GM18519 (cell line): Measurements from ENCODE around the gene MORC3.

ENCODE experiments used
- ATAC-seq: cut with Tn5 transposase; IDR thresholded peaks from one replicate; pipeline ENCODE4 v1.9.1; 2021; ENCODE audit warnings: mild to moderate bottlenecking, moderate library complexity; ENCODE audit not compliant: unreplicated experiment, low FRiP score

MORC3 gene

DNA sequence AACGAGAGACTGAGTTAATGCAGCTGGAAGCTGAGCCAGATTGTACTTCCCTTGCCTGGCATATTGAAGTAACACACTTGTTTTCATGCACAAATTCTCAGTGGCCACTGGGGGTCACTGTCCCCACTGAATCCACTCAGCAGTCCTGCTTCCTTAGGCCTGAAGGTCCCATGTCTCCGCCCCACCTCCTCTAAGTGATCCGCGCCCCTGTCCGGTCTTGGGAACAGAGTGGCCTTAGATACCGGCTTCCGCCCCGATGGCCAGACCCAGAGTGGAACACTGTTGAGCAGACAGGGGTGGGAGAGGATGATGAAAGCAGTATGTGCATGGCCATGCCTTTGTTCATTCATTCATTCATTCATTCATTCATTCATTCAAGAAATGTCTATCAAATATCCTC is 100.0 kb downstream of the MORC3 start:
- no peak for ATAC-seq

DNA sequence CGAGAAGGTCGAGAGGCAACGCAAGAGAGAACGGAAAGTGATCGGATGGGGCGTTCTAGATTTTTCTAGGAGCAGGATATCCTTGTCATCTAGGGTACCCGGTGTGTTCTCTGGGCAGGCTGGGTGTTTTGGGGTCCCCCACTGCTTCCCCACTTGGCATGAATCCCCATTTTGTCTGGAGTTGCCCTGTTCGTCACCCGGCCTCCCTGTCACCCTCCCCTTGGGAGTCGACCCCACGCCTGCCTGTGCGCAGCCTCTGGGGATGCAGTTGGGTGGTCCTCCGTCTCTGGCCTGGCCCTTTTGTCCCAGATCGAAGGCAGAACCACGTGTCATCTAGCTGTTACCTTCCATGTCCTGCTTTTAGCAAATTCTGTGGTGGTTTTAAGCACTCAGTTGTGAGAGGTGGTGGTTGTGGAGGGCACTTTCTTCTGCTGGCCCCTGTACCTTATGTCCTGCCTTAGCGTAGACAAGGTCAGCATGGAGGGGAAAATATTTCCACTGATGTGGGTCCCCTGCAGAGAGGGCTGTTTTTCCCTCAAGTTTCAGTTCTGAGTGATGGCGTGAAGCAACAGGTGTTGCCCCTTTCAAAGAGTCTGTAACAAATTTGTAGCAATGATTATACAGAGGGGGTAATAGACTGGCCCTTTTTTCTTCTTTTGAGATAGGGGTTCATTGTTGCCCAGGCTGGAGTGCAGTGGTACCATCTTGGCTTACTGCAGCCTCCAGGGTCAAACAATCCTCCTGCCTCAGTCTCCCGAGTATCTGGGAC is 100.8 kb downstream of the MORC3 start:
- no peak for ATAC-seq

DNA sequence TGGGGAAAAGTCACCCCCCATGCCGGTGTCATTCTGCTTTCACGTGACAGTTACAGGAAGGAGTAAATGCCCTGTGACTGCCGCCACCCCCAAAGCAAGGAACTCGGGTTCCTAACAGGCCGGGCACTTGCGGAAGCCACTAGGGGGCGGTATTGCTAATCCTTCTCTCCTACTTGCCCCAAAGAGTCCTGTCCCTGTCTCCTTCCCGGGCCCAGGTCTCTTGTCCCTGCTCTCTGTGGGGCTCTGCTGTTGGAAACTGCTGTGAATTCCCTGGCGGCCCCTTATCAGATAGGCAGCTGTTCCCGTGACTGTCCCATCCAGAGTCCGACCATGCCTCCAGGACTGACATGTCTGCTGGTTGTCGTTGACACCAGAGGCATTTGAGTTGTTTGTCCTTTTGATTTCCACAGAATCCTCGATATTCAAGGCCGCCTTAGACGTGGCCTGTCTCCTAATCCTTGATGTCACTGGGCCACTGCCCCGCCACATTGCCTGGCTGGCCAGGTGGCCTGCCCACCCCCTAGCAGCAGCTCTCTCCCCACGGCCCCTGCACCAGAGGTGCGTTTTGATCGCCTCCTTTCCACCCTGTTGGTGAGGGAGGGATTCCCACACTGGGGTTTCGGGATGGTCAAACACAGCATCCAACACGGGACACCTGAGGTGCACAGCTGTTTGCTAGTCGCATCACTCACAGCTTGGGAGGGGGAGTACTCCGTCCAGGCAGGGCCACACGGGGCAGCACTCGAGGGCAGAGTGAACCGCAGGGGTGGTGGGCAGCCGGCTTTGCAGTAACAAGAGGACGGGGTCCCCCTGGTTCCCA is 102.5 kb downstream of the MORC3 start:
- no peak for ATAC-seq

DNA sequence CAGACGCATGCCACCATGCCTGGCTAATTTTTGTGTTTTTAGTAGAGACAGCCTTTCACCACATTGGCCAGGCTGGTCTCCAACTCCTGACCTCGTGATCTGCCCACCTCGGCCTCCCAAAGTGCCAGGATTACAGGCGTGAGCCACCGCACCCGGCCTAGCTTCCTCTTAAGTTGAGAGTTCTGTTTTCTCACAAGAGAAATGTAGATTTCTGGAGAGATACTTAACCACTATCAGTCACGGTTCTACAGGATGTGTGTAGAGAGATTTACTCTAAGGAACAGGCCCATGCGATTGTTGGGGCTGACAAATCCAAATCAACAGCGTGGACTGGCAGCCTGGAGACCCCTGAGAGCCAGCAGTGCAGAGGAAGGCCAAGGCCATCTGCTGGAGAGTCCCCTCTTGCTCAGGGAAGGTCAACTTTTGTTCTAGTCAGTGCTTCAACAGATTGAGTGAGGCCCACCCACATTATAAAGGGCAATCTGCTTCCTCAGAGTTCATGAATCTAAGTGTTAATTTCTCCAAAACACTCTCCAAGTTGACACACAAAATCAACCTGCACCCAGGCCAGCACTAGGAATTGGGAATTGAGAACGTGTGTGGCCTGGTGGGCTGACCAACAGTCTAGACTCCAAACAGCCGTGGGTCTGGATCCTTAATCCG is 103.9 kb downstream of the MORC3 start:
- ATAC-seq = no peak

DNA sequence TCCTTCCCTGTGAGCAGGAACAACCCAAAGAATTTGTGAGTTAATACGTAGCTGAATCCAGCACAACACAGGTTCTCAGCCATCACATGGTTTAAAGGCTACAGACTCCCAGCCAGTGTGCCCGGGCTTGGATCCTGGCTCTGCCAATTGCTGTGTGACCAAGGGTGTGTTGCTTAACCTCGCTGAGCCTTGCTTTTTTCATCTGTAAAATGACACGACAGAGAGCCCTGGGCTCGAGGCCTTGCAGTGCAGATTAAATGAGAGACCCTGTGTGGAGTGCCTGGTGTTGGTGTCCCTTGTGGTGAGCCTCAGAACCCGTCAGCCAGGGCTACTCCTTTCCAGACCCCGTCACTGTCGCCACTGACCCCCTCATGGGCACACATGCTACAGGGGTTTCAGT is 104.6 kb downstream of the MORC3 start:
- ATAC-seq = no peak

DNA sequence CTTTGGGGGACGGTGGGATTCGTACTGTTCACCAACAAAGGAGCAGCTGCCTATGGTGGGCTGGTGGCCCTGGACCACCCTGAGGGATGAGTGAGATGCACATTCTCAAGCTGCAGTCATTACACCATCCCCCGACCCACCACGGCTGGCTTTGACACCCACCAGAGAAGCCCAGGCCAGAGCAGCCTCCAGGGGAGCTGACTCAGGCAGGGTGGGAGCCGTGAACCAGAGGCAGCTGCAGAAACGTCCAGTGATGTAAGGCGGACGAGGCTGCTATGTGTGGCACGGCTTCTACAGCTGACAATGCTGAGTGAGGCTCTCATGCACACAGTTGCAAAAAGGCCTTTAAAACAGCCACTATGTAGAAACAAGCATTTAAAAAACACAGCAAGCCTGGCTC is 105.3 kb downstream of the MORC3 start:
- ATAC-seq = no peak
